ENCODE results near the gene SLCO3A1.
"Not testable (repeated sequence)": the region's sequence is repeated elsewhere in the genome, so short reads cannot be mapped to it uniquely, and the experiment has no call there.

SLCO3A1 gene

DNA sequence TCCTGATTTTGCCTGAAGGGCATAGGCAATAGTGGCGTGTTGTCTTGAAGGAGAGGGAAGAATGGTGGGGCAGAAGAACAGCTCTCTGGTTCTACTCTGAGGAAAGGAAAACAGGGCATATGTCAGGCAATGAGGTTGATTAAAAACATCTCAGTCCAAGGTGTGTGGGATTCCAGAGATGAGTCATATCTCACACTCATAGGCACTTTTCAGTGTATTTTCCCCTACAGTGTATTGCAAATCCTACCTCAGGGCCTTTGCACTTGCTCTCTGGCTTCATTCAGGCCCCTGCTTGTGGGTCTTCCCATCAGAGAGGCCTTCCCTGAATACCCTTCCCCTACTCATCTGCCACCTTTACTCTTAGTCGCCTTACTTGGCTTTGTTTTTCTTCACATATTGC is 107.8 kb downstream of the SLCO3A1 start:
- DNase-seq (ENCODE audit: low read depth in 1 of 2, low spot score in 1 of 2): no peak

DNA sequence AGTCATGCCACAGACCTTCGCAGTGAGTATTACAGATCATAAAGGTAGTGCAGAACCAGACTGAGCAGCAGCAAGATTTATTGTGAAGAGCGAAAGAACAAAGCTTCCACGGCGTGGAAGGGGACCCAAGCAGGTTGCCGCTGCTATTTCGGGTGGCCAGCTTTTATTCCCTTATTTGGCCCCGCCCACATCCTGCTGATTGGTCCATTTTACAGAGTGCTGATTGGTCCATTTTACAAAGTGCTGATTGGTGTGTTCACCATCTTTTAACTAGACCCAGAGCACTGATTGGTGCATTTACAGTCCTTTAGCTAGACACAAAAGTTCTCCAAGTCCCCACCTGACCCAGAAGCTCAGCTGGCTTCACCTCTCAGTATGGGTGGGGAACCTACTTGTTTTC is 110.2 kb downstream of the SLCO3A1 start:
- DNase-seq (ENCODE audit: low read depth in 1 of 2, low spot score in 1 of 2): not testable (repeated sequence)

DNA sequence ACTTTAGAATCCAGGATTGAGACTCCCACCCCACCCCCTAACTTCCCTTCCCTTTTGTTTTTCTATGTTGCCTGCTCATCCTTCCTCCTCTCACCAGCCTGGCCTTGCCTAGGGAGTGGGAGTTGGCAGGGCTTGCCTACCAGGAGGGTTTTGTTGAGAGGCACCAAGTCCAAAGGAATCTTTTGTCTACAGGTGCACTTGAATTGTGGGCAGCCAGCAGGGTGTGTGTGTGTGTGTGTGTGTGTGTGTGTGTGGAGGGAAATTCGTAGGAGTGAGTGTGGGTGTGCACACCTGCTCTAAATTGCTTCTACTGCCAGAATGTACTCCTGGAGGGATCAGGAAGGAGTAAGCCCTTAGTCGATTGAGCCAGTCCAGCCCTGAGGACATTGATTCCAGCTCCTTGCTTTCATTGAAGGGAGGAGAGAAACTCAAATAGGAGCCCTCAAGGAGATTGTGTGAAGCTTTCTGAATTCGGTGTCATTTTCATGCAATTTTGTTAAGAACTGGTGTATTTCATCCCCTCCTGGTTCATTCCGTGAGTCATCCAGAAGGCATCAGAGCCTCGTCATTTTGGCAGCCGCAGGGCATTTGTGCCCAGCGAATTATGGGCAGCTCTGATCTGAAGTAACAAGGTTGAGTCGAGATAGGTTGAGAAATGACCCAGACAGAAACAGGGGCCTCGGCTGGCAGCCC is 112.1 kb downstream of the SLCO3A1 start:
- no peak for DNase-seq (ENCODE audit: low read depth in 1 of 2, low spot score in 1 of 2)

DNA sequence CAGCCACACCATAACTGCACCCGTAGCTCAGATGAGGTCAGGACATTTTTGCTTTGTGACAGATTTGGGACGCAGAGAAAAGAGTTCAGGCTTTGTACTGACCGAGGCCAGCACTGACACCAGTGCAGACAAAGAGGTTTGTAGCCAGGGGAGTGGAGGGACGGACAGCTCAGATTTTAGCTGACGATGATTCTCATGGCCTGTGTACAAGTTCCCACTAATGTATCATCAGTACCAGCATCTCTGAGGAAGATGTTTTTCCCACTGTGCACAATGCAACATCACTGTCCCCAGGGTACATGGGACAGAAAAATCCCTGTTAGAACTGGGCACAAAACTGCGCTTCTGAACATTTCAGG is 112.7 kb downstream of the SLCO3A1 start:
- DNase-seq (ENCODE audit: low read depth in 1 of 2, low spot score in 1 of 2): no peak

DNA sequence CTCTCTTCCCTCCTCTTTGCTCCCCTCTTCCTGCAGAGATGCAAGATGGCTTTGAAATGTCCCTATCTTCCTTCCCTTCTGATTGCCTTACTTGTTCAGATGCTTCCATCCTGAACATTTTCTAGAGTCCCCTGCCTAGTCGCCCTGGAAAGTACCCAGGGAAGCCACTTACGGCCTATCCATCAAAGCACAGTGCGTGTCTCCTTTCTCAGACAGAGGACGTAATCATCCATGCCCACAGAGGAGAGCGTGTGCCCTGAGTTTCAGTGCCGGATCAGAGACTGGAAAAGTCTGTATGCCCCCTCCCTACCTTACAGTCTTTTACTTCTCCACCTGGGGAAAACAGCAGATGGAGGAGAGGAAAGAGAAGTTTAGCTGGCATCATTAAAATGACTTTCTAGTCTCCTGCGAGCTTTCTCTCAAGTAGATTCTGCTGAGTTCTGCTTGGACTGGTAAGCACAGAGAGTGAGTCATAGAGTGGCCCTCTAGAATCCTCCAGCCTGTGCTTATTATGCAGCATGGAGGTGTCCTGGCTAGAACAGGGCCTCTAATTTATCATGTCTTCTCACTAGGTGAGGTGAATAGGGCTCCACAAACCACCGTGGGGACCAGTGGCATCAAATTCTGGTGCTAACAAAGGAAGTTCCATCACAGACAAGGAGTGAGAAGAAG is 114.6 kb downstream of the SLCO3A1 start:
- DNase-seq (ENCODE audit: low read depth in 1 of 2, low spot score in 1 of 2): no peak

DNA sequence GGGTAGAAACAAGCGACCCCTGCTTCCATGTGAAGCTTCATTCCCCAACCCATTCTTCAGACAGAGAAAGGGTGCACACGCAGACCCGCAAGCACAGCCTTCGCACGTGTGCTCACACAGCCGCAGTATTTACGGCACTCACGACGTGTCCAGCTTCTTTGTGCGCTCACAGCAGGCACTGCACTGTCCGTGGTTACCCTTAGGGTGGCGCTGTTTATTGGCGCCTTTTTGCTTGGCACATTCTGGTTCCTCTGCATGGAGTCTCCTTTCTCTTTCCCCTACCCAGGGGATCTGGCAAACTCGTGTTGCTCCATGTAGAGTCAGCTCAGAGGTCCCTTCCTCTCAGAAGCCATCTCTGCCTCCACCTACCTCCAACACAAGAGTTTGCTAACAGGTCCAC is 115.1 kb downstream of the SLCO3A1 start:
- DNase-seq (ENCODE audit: low read depth in 1 of 2, low spot score in 1 of 2): no peak

DNA sequence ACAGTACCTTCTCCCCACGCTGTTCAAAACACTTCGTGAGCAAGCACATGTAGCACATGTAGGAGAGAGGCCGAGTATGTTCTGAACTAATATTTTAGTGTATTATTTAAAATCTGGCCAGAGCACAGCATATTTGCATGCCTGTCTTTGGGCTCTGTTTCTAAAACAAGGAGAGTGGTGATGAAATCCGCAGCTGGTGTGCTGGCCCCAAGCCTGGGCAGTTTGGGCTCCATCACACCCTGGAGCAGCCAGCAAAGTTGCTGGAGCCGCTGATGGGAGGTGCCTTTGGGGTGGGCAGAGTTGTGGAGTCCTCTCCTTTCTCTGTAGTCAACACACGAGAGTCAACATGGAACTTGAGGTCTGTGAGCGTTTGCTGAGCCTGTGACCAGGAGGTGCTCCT is 116.6 kb downstream of the SLCO3A1 start:
- no peak for DNase-seq (ENCODE audit: low read depth in 1 of 2, low spot score in 1 of 2)

DNA sequence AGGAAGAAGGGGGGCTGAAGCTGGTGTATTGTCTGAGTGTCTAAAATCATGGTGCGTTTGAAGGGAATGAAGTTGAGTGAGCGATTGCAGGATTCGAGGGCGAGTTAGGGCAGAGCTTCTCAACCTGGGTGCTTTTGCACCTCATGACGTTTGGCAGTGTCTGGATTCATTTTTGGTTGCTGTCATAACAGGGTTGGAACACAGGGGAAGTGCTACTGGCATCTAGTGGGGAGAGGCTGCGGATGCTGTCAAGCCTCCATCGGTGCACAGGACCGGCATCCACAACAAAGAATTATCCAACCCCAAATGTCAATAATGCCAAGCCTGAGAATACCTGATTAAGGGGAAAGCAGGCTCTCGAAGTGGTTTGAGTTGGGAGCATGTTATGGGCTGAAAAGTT is 120.0 kb downstream of the SLCO3A1 start:
- no peak for DNase-seq (ENCODE audit: low read depth in 1 of 2, low spot score in 1 of 2)

DNA sequence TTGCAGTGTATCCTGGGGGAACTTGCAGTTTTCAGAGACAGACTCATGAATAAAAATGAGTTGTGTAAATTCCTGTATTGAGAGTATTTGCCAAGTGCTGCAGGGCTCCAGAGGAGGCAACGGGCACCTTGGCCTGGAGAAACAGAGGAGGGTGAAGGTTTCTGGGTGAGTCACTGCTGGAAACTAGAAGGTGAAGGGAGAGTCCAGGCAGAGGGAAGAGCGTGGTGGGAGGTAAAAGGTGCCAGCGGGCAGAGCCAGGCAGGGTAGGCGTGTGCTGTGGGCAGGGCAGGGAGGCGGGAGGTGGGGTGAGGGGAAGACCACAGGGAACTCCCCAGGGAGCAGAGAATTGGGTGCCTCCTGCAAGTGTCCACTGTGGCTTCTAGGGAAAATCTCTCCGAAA is 120.8 kb downstream of the SLCO3A1 start:
- DNase-seq (ENCODE audit: low read depth in 1 of 2, low spot score in 1 of 2): no peak

DNA sequence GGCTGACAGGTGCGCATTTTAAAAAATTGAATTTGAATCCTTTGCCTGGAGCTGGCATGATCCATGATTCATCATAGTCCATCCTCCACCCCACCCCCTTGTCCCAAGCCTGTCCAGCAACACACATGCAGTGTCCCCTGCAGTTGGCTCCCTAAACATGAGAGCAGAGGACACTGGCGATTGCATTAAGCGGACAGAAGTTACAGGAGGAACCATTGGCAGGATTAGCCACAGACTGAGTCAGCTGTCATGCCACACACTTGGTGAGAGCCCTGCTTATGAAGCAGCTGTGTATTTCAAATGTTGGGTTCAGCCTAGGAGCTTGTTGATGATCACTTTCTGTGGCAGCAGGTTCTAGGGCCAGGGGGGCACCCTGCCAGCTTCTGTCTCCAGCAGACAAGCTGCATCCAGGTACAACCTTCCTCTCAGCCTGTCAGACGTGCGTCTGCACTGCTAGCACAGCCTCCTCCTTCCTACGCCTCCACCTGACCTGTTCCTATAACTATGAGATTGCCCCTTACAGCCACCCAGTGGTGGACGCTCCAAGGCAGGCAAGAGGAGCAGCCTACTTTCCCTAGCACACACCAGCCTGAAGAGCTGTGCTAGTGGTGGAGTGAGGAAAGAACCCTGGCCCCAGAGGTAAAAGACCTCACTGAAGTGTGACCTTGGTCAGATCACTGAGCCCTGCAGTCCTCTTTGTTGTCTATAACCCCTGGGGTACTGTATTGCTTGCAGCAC is 121.9 kb downstream of the SLCO3A1 start:
- no peak for DNase-seq (ENCODE audit: low read depth in 1 of 2, low spot score in 1 of 2)

DNA sequence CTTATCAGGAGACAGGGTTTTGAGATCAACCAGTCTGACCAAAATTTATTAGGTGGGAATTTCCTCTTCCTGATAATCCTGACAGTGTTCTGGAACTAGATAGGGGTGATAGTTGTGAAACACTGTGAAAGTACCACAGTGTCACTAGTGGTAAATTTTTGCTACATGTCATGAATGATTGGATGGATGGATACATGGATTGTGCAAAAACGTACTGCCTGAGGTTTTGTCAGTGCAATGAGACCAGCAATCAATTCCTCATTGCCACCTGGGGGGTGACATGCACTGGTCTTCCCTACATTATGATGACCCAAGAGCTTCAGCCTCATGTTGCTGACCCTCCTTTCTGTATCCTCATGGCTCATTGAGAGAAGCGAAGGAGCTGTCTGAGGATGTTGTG is 123.5 kb downstream of the SLCO3A1 start:
- no peak for DNase-seq (ENCODE audit: low read depth in 1 of 2, low spot score in 1 of 2)

DNA sequence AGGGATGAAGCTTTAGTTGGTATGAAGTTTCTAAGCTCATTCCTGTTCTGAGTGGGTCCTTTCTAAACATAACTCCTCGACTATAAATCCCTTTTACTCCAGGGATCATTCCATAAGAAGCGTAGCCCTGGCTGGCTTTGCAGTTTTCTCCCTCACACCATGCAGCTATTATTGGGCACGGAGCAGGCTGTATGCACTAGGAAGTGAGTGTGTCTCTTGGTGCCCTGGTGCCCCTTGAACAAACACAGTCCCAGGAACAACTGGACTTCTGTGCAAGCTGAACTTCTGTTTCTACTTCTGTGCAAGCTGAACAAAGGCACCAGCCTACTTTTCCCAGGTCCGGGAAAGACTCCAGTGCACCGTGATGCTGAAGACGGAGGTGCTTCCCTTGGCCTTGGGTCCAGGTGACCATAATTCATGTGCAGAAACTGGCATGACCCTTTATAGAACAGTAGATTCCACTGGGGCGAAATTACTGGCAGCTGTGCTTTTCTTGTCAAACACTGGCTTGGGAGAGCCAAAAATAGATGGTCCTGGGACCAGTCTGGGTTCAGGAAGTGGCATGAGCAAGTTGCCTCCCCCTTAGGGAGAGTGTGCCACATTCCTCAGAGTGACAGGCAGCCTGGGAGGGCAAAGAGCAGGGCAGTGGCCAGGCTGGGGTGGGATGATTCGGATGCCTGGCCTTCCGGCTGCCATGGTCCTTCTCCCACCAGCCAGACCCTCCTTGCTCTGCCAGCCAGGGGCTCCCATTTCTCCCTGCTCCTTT is 127.2 kb downstream of the SLCO3A1 start:
- no peak for DNase-seq (ENCODE audit: low read depth in 1 of 2, low spot score in 1 of 2)

DNA sequence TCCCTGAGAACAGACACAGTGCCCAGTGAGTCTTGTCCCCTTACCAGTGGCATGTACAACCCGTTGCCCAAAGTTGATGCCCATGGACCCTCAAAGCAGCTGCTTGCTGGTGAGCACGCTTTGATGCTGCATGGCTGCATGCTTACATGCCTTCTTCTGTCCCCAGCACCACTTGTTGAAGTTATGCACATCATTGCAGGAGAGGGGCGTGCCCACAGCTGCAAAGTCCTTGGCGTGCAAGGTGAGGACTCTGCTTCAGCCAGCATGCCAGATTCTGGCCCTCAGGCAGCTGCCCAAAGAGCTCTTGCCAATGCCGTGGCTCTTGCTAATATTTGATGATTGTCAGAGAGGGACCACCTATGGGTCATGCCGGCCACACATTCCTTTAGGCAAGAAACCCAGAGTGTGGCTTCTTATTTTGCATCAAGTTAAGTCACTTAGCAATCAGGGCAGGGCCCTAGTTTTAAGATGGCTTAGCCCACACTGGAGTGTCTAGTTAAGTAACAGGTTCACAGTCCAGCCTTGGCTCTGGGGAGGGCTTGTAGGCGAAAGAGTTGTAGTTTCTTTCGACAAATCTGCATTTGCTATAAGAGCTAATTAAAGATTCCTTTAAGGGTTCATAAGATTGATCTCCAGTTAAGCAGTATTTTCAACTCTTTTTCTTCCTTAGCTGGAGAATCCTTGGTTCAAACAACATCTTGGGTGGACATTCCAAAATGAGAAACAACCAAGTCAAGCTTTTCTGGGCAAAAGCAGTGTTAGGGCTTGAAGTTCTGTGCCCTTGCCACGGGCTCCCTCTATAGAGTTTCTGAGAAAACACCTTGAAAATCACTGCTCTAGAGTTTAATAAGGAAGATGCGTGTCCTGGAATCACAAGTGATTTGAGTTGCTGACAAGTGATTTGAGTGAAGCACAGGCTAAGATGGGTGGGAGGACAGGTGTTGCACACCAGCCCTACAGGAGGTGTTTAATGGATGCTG is 128.6 kb downstream of the SLCO3A1 start:
- DNase-seq (ENCODE audit: low read depth in 1 of 2, low spot score in 1 of 2): no peak

DNA sequence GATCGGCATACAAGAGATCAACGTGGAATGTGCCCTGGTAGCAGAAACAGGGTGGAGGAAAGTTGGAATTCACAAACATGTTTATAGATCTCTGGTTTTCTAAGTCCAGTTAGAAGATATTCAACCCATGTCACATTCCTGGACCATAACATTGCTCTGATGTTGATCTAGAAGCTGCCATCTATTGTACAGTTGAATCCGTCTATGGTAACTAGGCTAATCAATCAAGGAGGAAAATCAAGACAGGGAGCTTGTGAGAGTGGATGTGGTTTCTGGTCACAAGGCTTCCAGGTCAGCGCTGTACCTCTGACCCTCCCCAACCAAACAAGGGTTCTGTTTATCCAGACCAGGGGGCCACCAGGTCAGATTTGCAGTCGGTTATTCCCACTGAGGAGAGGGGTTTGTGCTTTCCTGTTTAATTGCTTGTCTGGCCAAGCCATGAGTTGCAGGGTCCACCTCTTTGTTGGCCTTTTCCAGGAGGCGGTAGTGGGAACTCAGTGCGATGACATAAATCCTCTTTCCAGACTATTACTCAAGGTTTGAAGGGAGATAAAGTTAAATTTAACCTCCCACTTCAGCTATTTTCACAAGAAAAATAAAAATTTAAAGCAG is 130.3 kb downstream of the SLCO3A1 start:
- DNase-seq (ENCODE audit: low read depth in 1 of 2, low spot score in 1 of 2): no peak

DNA sequence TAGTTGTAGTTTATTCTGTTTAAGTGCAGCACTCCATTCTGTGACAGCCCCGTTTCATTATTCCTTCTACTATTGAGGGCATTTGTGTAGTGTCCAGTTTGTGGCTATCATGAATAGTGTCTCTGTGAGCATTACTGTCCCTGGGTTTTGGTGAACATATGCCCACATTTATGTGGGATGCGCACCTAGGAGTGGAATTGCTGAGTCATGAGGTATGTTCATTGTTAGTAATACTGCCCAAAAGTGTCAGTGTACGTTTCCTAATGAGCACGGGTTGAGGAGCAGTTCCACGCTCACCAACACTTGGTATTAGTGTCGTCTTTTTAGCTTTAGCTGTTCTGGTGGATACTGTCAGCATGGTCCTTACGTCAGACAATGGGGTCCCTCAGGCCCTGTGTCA is 131.8 kb downstream of the SLCO3A1 start:
- no peak for DNase-seq (ENCODE audit: low read depth in 1 of 2, low spot score in 1 of 2)

DNA sequence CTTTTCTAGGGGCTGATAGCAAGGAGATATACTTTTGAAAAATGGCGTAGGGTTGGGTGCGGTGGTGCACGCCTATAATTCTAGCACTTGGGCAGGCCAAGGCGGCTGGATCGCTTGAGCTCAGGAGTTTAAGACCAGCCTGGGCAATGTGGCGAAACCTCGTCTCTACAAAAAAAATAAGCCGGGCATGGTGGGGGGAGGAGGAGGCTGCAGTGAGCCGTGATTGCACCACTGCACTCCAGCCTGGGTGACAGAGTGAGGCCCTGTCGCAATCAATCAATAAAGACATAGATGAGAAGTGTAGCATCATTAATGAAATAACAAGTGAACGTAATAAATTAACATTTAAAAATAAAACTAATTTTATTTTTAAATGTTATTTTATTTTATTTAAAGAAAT is 134.6 kb downstream of the SLCO3A1 start:
- DNase-seq (ENCODE audit: low read depth in 1 of 2, low spot score in 1 of 2): no peak

DNA sequence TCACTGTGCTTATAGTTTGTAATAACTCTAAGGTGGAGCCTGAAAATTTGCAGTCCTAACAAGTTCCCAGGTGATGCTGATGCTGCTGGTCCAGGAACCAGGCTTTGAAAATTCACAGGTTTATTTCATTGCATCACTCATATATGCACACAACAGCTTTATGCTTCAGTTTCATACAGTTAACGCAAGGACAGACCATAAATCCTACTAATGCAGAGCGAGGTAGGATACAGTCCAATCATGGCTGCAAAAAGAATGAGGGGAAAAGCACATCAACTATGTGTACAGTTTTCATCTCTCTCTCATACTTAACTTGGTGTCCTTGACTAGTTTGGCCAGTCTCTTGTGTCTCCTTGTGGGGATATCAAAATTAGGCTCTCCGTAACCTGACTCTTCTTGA is 135.1 kb downstream of the SLCO3A1 start:
- no peak for DNase-seq (ENCODE audit: low read depth in 1 of 2, low spot score in 1 of 2)

DNA sequence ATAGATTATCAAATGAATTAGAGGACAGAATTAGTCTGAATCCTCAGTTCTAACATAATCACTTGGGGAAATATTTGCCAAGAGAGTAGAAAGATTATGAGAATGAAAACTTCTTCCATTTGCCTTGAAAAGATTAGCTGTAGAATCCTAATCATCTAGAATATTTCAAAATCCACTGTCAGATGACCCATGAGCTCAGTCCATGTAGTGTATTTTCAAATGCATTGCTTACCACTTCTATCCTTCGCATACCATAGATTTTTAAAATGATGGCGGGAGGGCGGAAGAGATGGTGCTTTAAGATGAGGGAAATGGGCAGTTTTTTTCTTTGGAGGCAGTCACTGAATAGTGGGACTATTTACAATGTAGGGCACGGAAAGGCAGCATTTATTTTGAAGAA is 136.3 kb downstream of the SLCO3A1 start:
- DNase-seq (ENCODE audit: low read depth in 1 of 2, low spot score in 1 of 2): no peak

DNA sequence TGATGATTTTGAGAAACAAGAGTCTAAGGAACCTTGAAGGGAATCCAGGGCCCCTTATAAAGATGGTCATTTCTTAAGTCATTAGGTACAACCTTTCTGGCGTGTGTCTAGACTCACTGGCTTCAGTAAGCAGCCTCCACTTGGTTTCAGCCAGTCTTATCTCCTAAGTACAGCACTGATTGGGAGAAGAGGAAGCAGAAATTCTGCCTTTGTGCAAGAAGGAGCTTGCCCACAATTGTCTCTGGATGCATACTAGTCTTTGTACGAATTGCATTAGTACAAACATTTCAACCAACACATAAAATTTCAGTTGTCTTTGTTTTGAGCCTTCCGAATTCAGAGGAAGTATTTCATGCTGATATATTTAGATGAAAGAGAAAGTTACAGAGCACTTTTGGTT is 139.4 kb downstream of the SLCO3A1 start:
- no peak for DNase-seq (ENCODE audit: low read depth in 1 of 2, low spot score in 1 of 2)

DNA sequence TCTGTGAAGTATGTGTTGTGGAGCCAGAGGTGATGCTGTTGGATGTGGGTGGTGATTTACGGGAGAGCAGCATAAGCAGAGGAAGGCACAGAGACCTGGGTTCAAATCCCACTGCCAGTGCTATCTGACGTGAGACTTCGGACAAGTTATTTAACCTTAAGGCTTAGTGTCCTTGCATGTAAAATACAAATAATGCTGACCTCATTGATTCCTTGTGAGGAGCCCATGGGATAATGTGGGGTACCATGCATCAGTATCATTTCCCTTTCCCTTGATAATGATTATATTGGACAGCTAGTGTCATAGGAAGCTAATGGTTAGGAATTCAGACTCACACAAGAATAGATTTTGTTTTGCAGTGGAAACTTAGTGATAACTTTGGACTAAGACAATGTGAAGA is 141.6 kb downstream of the SLCO3A1 start:
- no peak for DNase-seq (ENCODE audit: low read depth in 1 of 2, low spot score in 1 of 2)
